H9 (cell line): ENCODE measurements around the gene OR12D2. TPM values are rescaled to one million over a fixed set of nuclear protein-coding genes. Genes with fewer than 3 reads are reported as not detected.

Experiments
- DNase-seq: peaks from one replicate; pipeline ENCODE4 v3.0.0-alpha.2; 2017
- H2AFZ ChIP-seq: one replicate; pipeline ENCODE4 v1.6.1; 2013; ENCODE audit warnings: mild to moderate bottlenecking, low read length, control low read depth, moderate library complexity
- H2AK5ac ChIP-seq: 2 replicates; pipeline ENCODE4 v1.6.1; 2013; ENCODE audit warnings: low read length, control low read depth, mixed read lengths; ENCODE audit not compliant: insufficient read length
- H2BK120ac ChIP-seq: one replicate; pipeline ENCODE4 v1.6.1; 2013; ENCODE audit warnings: low read depth, mild to moderate bottlenecking, low read length, control low read depth, inconsistent platforms; ENCODE audit not compliant: poor library complexity, severe bottlenecking
- H2BK12ac ChIP-seq: 2 replicates; pipeline ENCODE4 v1.6.1; 2013; ENCODE audit warnings: low read length, control low read depth, mixed read lengths, low read depth; ENCODE audit not compliant: insufficient read length
- H2BK15ac ChIP-seq: 2 replicates; pipeline ENCODE4 v1.6.1; 2013; ENCODE audit warnings: low read depth, low read length, control low read depth
- H2BK20ac ChIP-seq: one replicate; pipeline ENCODE4 v1.6.1; 2013; ENCODE audit warnings: low read depth, mild to moderate bottlenecking, low read length, control low read depth, inconsistent platforms; ENCODE audit not compliant: poor library complexity, severe bottlenecking
- H2BK5ac ChIP-seq: 2 replicates; pipeline ENCODE4 v1.6.1; 2013; ENCODE audit warnings: low read length, control low read depth, mixed read lengths; ENCODE audit not compliant: insufficient read length
- H3K14ac ChIP-seq: 2 replicates; pipeline ENCODE4 v1.6.1; 2013; ENCODE audit warnings: low read length, control low read depth; ENCODE audit not compliant: insufficient read depth
- H3K18ac ChIP-seq: 2 replicates; pipeline ENCODE4 v1.6.1; 2013; ENCODE audit warnings: low read depth, mild to moderate bottlenecking, mixed read lengths, low read length, control low read depth; ENCODE audit not compliant: insufficient read length
- H3K23ac ChIP-seq: 2 replicates; pipeline ENCODE4 v1.6.1; 2013; ENCODE audit warnings: low read length, control low read depth, mixed read lengths, low read depth; ENCODE audit not compliant: insufficient read length
- H3K23me2 ChIP-seq: 2 replicates; pipeline ENCODE4 v1.6.1; 2013; ENCODE audit warnings: low read depth, mild to moderate bottlenecking, mixed read lengths, low read length, control low read depth; ENCODE audit not compliant: insufficient read length, poor library complexity, severe bottlenecking
- H3K27ac ChIP-seq: 2 replicates; pipeline ENCODE4 v1.5.1; 2013; ENCODE audit warnings: low read length, control low read depth, mixed read lengths, low read depth; ENCODE audit not compliant: insufficient read length
- H3K27me3 ChIP-seq: 2 replicates; pipeline ENCODE4 v1.6.1; 2013; ENCODE audit warnings: low read length, control low read depth, inconsistent platforms; ENCODE audit not compliant: insufficient read depth
- H3K4ac ChIP-seq: 2 replicates; pipeline ENCODE4 v1.6.1; 2013; ENCODE audit warnings: low read depth, mild to moderate bottlenecking, control low read depth, inconsistent platforms, low read length, moderate library complexity
- H3K4me1 ChIP-seq: 2 replicates; pipeline ENCODE4 v1.6.1; 2013; ENCODE audit warnings: low read length, control low read depth, inconsistent platforms; ENCODE audit not compliant: insufficient read depth
- H3K4me2 ChIP-seq: 2 replicates; pipeline ENCODE4 v1.6.1; 2013; ENCODE audit warnings: low read length, control low read depth, mixed read lengths; ENCODE audit not compliant: insufficient read length, insufficient read depth
- H3K56ac ChIP-seq: 2 replicates; pipeline ENCODE4 v1.6.1; 2013; ENCODE audit warnings: low read depth, mild to moderate bottlenecking, mixed read lengths, low read length, control low read depth; ENCODE audit not compliant: insufficient read length
- H3K79me1 ChIP-seq: 2 replicates; pipeline ENCODE4 v1.6.1; 2013; ENCODE audit warnings: low read depth, mild to moderate bottlenecking, moderate library complexity, low read length, control low read depth, inconsistent platforms; ENCODE audit not compliant: insufficient read depth, poor library complexity, severe bottlenecking
- H3K79me2 ChIP-seq: 2 replicates; pipeline ENCODE4 v1.6.1; 2013; ENCODE audit warnings: low read length, control low read depth, inconsistent platforms; ENCODE audit not compliant: insufficient read depth
- H3K9ac ChIP-seq: 2 replicates; pipeline ENCODE4 v1.6.1; 2013; ENCODE audit warnings: low read length, control low read depth, mixed read lengths; ENCODE audit not compliant: insufficient read length; ENCODE audit errors: extremely low read depth
- H3K9me3 ChIP-seq: one replicate; pipeline ENCODE4 v1.6.1; 2013; ENCODE audit warnings: low read depth, low read length, inconsistent platforms; ENCODE audit not compliant: control insufficient read depth
- H3T11ph ChIP-seq: one replicate; pipeline ENCODE4 v1.6.1; 2013; ENCODE audit warnings: mild to moderate bottlenecking, low read length, control low read depth, inconsistent platforms
- H4K20me1 ChIP-seq: one replicate; pipeline ENCODE4 v1.6.1; 2013; ENCODE audit not compliant: control insufficient read depth, insufficient read length, insufficient read depth
- H4K5ac ChIP-seq: 2 replicates; pipeline ENCODE4 v1.6.1; 2013; ENCODE audit warnings: low read depth, mild to moderate bottlenecking, mixed read lengths, low read length, control low read depth; ENCODE audit not compliant: insufficient read length
- H4K8ac ChIP-seq: replicated peaks from 2 replicates; pipeline ENCODE4 v1.6.1; 2013; ENCODE audit warnings: low read length, control low read depth, mixed read lengths, low read depth; ENCODE audit not compliant: insufficient read length
- H4K91ac ChIP-seq: 2 replicates; pipeline ENCODE4 v1.6.1; 2013; ENCODE audit warnings: low read depth, mild to moderate bottlenecking, moderate library complexity, mixed read lengths, low read length, control low read depth; ENCODE audit not compliant: insufficient read length
- H3K27ac Mint-ChIP-seq, 3 experiments: 2 replicates in 2 of 3; 3 replicates in 1 of 3; pipeline ENCODE4 v1.8.0; 2020 to 2021; ENCODE audit warnings: mixed read lengths in 3 of 3, mild to moderate bottlenecking in 1 of 3, moderate library complexity in 1 of 3
- H3K27me3 Mint-ChIP-seq: 2 replicates; pipeline ENCODE4 v1.8.0; 2021; ENCODE audit warnings: low read depth, mild to moderate bottlenecking, moderate library complexity, mixed read lengths
- H3K36me3 Mint-ChIP-seq, 3 experiments: 2 replicates in 2 of 3; 3 replicates in 1 of 3; pipeline ENCODE4 v1.8.0; 2020 to 2021; ENCODE audit warnings: low read depth in 3 of 3, mixed read lengths in 3 of 3; ENCODE audit not compliant: insufficient read depth in 1 of 3
- H3K4me1 Mint-ChIP-seq, 2 experiments: 2 replicates each; pipeline ENCODE4 v1.8.0; 2020; ENCODE audit warnings: mixed read lengths in 2 of 2
- H3K4me3 Mint-ChIP-seq, 2 experiments: 2 replicates in 1 of 2; 3 replicates in 1 of 2; pipeline ENCODE4 v1.8.0; 2020 to 2021; ENCODE audit warnings: mild to moderate bottlenecking in 2 of 2, mixed read lengths in 2 of 2, moderate library complexity in 1 of 2
- H3K9me3 Mint-ChIP-seq, 2 experiments: 2 replicates in 1 of 2; 3 replicates in 1 of 2; pipeline ENCODE4 v1.8.0; 2020; ENCODE audit warnings: mild to moderate bottlenecking in 2 of 2, mixed read lengths in 2 of 2, moderate library complexity in 1 of 2
- CTCF ChIP-seq: fragments of 200-600 bp; sonication (generic); conservative IDR thresholded peaks from 3 replicates; pipeline ENCODE4 v1.8.0; 2021; ENCODE audit warnings: antibody characterized with exemption, mild to moderate bottlenecking
- WGBS: extraction: QIAGEN DNeasy Blood & Tissue Kit; methylation state at CpG from one replicate; pipeline ENCODE4 v1.1.7; 2013; ENCODE audit warnings: missing lambda C conversion rate, low lambda C conversion rate, mixed read lengths; ENCODE audit not compliant: insufficient read length; ENCODE audit errors: extremely low coverage; 5-methylcytosine and 5-hydroxymethylcytosine counted together
- total RNA-seq: library from RNA; stranded (reverse); gene quantifications from 2 replicates; pipeline ENCODE4 v1.2.1, GENCODE V29; 2021

OR12D2 gene
- total RNA-seq, 1 experiment from 2014 or later = not detected

DNA sequence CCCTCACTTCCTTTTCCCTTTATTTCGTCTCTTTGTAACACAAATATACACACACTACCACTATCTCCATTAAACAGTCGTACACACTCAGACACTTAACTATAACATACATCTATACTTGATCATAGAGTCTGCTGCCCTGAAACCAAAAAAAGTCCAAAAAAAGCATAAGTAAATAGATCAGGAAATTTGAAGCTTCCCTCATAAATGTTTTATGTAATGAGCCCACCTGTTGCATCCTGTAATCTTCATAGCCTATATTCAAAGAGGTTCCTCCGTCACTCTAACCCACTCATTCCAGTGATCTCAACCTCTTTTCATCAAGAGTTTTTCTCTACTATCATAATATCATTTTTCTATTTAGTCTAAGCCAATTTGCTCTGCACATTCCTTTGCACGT, 6.9 kb upstream of the OR12D2 start:
- no peaks in the 10 kb centered on the region for H3K9me3 Mint-ChIP-seq
- no peaks in the 10 kb centered on the region for H3K4me1 ChIP-seq
- no peak overlapping the region for H2BK15ac ChIP-seq
- H2AK5ac ChIP-seq = no peak overlapping the region
- H3K36me3 Mint-ChIP-seq = no peaks in the 10 kb centered on the region
- H3K23ac ChIP-seq = no peak overlapping the region
- no peak overlapping the region for H3T11ph ChIP-seq
- H2AFZ ChIP-seq = no peak overlapping the region
- peaks cover 1% of the 10 kb centered on the region; the same call in 1 of the 2 replicates for H3K27me3 Mint-ChIP-seq
- H3K4me1 Mint-ChIP-seq = no peaks in the 10 kb centered on the region
- DNase-seq = no peak
- no peak overlapping the region for H3K27ac Mint-ChIP-seq
- H3K4ac ChIP-seq = no peak overlapping the region
- WGBS = 100% methylated on average over 2 of the region's 4 CpGs
- H2BK5ac ChIP-seq = no peak overlapping the region
- no peaks in the 10 kb centered on the region for H4K20me1 ChIP-seq
- no peak overlapping the region for H3K18ac ChIP-seq
- no peak overlapping the region for H3K56ac ChIP-seq
- H4K91ac ChIP-seq = no peak overlapping the region
- H4K8ac ChIP-seq = no peak overlapping the region
- no peak overlapping the region for H2BK120ac ChIP-seq
- no peaks in the 10 kb centered on the region for H3K79me1 ChIP-seq
- H3K4me2 ChIP-seq = no peak overlapping the region
- H2BK12ac ChIP-seq = no peak overlapping the region
- no peaks in the 10 kb centered on the region for H3K27me3 ChIP-seq
- no peak overlapping the region for H4K5ac ChIP-seq
- H3K79me2 ChIP-seq = no peaks in the 10 kb centered on the region
- no peak overlapping the region for H3K9ac ChIP-seq
- H2BK20ac ChIP-seq = no peak overlapping the region
- no peak overlapping the region for H3K27ac ChIP-seq
- no peaks in the 10 kb centered on the region for H3K23me2 ChIP-seq
- H3K4me3 Mint-ChIP-seq = no peak overlapping the region
- H3K9me3 ChIP-seq = no peaks in the 10 kb centered on the region
- TF ChIP-seq CTCF = no peak
- H3K14ac ChIP-seq = no peak overlapping the region
